ENCODE data around the gene ARHGAP8. TPM values are rescaled to one million over a fixed set of nuclear protein-coding genes. Genes with fewer than 3 reads are reported as not detected.

ARHGAP8 gene
- total RNA-seq, 2 experiments from 2014 or later = 5.7 to 6.3 TPM

DNA sequence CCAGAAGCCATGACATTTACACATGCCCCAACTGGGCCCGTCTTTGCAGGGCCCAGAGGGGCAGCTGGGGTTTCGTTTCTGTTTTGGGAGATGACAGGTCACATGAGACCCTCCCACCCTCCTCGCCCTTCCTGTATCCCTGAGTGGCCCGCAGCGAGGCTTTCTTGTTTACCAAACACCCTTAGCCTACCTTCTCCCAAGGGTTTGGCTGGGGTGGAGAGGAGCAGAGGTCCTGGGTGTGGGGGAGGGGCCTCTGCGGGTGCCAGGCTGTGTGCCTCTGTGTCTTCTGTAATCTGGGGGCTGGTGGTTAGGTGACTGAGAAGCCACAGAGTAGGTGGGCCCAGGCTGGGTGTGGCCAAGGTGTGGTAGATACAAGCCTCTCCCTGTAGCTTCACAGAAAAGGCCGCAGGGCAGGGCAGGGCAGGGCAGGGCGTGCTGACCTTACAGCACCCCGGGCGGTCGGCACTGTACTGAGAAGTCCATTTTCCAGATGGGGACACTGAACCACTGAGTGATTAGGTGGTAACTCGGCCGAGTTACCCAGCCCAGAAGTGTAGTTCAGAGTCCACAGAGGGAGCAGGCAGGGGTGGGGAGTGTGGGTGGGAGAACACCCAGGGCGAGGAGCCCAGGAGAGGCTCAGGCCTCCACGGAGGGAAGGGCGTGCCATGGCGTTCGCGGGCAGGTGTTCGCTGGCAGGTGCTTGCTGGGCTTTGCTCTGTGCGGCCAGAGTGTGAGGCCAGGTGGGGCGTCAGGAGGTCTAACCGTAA, 41.7 kb upstream of the ARHGAP8 start:
- no peaks in the 10 kb centered on the region for H3K9me3 ChIP-seq (ENCODE audit: control insufficient read depth in 1 of 2, insufficient read depth in 1 of 2, low read length in 2 of 2)
- Mint-ChIP-seq H3K9me3 (no peaks in the 10 kb centered on the region), H3K36me3 (ENCODE audit: low read depth) (peaks cover 5% of the 10 kb centered on the region), H3K27me3 (no peaks in the 10 kb centered on the region), H3K4me1 (ENCODE audit: low read depth) (peaks cover 13% of the 10 kb centered on the region), H3K27ac (peak overlapping the region; percentile 55), H3K4me3 (peak overlapping the region; percentile 38)
- POLR2A ChIA-PET = interaction anchor here (0.6 kb wide), 1 partner anchor 192 kb away, joined by 3 read pairs; no protein-coding TSS in a partner anchor
- H3K27me3 ChIP-seq (ENCODE audit: control insufficient read depth in 1 of 2, insufficient read depth in 2 of 2, low read length in 2 of 2) = no peaks in the 10 kb centered on the region
- peak overlapping the region in 1 of 2 donors; percentile 48 for H3K27ac ChIP-seq (ENCODE audit: low read depth in 1 of 2, low read length in 2 of 2)
- intact Hi-C loops (cut with DNase I, micrococcal nuclease) = no loop called here
- TF ChIP-seq, protein P1, sequence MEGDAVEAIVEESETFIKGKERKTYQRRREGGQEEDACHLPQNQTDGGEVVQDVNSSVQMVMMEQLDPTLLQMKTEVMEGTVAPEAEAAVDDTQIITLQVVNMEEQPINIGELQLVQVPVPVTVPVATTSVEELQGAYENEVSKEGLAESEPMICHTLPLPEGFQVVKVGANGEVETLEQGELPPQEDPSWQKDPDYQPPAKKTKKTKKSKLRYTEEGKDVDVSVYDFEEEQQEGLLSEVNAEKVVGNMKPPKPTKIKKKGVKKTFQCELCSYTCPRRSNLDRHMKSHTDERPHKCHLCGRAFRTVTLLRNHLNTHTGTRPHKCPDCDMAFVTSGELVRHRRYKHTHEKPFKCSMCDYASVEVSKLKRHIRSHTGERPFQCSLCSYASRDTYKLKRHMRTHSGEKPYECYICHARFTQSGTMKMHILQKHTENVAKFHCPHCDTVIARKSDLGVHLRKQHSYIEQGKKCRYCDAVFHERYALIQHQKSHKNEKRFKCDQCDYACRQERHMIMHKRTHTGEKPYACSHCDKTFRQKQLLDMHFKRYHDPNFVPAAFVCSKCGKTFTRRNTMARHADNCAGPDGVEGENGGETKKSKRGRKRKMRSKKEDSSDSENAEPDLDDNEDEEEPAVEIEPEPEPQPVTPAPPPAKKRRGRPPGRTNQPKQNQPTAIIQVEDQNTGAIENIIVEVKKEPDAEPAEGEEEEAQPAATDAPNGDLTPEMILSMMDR (IDR thresholded peaks at IDR 0.05) = no peak
- H3K4me3 ChIP-seq (ENCODE audit: low read length) = peak overlapping the region; percentile 20
- peaks cover 8% of the 10 kb centered on the region for H3K36me3 ChIP-seq (ENCODE audit: insufficient read depth, low read length)
- H3K4me1 ChIP-seq (ENCODE audit: insufficient read depth, low read length) = peaks cover 56% of the 10 kb centered on the region
- DNase-seq (peak in 3 of 14 experiments; percentile 28 to 65 (median 45)), ATAC-seq (ENCODE audit: poor library complexity) (peak; percentile 45)
- CTCF ChIA-PET = interaction anchor here (2.1 kb wide), 1 partner anchor 26 kb away, joined by 5 read pairs; no protein-coding TSS in a partner anchor

DNA sequence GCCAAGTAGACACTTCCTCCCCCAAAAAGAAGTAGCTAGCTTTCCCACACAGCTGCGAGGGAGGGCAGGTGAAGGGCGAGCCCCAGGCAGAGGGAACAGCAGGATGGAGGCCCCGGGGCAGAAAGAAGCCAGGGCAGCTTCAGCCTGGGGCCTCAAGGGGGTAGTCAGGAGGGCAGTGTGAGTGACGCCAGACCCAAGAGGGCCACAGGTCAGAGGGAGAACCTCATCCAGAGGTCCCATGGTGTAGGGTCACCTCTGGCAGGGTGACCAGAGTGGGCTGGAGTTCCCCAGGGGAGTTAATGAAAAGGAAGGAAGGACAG, 41.2 kb upstream of the ARHGAP8 start:
- TF ChIP-seq, protein P1 (IDR thresholded peaks at IDR 0.05) = no peak
- ATAC-seq (ENCODE audit: poor library complexity) = no peak
- H3K36me3 Mint-ChIP-seq (ENCODE audit: low read depth) = peaks cover 5% of the 10 kb centered on the region
- H3K9me3 Mint-ChIP-seq = no peaks in the 10 kb centered on the region
- Histone ChIP-seq H3K36me3 (ENCODE audit: insufficient read depth, low read length) (peaks cover 12% of the 10 kb centered on the region), H3K4me1 (ENCODE audit: insufficient read depth, low read length) (peaks cover 54% of the 10 kb centered on the region), H3K9me3 (ENCODE audit: control insufficient read depth in 1 of 2, insufficient read depth in 1 of 2, low read length in 2 of 2) (no peaks in the 10 kb centered on the region), H3K27ac (ENCODE audit: low read depth in 1 of 2, low read length in 2 of 2) (peak overlapping the region in 1 of 2 donors; percentile 15), H3K4me3 (ENCODE audit: low read length) (no peak overlapping the region), H3K27me3 (ENCODE audit: control insufficient read depth in 1 of 2, insufficient read depth in 2 of 2, low read length in 2 of 2) (no peaks in the 10 kb centered on the region)
- peaks cover 13% of the 10 kb centered on the region for H3K4me1 Mint-ChIP-seq (ENCODE audit: low read depth)
- intact Hi-C loops (cut with DNase I, micrococcal nuclease) = no loop called here
- no peak overlapping the region for H3K4me3 Mint-ChIP-seq
- ChIA-PET CTCF (no interaction called here), POLR2A (interaction anchor here (0.6 kb wide), 1 partner anchor 192 kb away, joined by 3 read pairs; no protein-coding TSS in a partner anchor)
- no peak overlapping the region for H3K27ac Mint-ChIP-seq
- DNase-seq = no peak
- no peaks in the 10 kb centered on the region for H3K27me3 Mint-ChIP-seq

DNA sequence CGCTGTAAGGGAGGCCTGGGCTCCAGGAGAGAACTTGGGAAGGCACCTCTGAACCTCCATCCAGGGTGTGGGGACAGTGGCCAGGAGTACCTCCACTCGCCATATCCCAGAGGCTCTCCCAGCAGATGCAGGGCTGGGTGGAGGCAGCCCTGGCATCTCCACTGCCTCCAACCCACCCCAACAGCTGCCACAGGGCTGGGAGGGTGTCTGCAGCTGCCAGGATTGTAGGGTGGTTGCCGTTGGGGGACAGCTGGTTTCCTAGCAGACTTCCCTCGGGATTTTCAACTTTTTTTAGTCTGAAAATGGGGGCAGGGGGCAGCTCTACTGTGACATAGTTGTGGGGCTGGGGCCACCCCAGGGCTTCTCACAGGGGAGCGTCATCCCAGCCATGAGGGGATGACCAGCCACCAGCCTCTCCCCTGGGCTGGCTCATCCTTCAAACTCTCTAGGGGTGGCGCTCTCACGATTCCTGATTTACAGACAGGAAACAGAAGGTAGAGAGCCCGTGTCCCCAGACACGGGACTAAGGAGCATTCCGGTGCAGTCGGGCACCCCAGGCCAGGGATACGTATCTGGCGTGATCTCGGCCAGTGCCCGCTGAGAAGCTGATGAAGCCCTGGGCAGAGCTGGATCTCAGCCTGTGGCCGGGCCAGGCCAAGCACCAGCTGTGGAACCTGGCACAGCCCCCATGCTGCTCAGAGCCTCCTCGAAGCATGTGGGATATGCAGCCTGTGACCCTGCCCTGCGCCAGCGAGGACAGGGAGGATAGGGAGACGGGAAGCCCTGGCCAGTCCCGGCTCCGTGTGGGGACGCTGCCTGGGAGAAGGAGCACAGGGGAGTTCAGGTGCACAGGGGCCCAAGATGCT, 40.5 kb upstream of the ARHGAP8 start:
- Mint-ChIP-seq H3K9me3 (no peaks in the 10 kb centered on the region), H3K4me1 (ENCODE audit: low read depth) (peaks cover 13% of the 10 kb centered on the region), H3K27ac (no peak overlapping the region), H3K27me3 (no peaks in the 10 kb centered on the region), H3K4me3 (no peak overlapping the region), H3K36me3 (ENCODE audit: low read depth) (peaks cover 5% of the 10 kb centered on the region)
- Histone ChIP-seq H3K27ac (ENCODE audit: low read depth in 1 of 2, low read length in 2 of 2) (no peak overlapping the region), H3K4me1 (ENCODE audit: insufficient read depth, low read length) (peaks cover 50% of the 10 kb centered on the region), H3K36me3 (ENCODE audit: insufficient read depth, low read length) (peaks cover 16% of the 10 kb centered on the region), H3K9me3 (ENCODE audit: control insufficient read depth in 1 of 2, insufficient read depth in 1 of 2, low read length in 2 of 2) (no peaks in the 10 kb centered on the region), H3K4me3 (ENCODE audit: low read length) (no peak overlapping the region), H3K27me3 (ENCODE audit: control insufficient read depth in 1 of 2, insufficient read depth in 2 of 2, low read length in 2 of 2) (no peaks in the 10 kb centered on the region)
- CTCF ChIA-PET = no interaction called here
- ATAC-seq (ENCODE audit: poor library complexity) (no peak), DNase-seq (no peak)
- intact Hi-C loops (cut with DNase I, micrococcal nuclease) = no loop called here
- TF ChIP-seq, protein P1 (IDR thresholded peaks at IDR 0.05) = no peak
- POLR2A ChIA-PET = no interaction called here
